ENCODE measurements around the gene PNMA6A.
"Not testable (repeated sequence)": the region's sequence is repeated elsewhere in the genome, so short reads cannot be mapped to it uniquely, and the experiment has no call there.

Gene PNMA6A

GRCh38 chrX:153075366-153075765 lies 3.1 kb downstream of the PNMA6A start:
- no peak for DNase-seq (ENCODE audit: low spot score)

GRCh38 chrX:153077437-153078135 lies 5.3 kb downstream of the PNMA6A start:
- not testable (repeated sequence) for DNase-seq (ENCODE audit: low spot score)

- not testable (repeated sequence) for DNase-seq (ENCODE audit: low spot score)
Measured at GRCh38 chrX:153083238-153083923, 11.1 kb downstream of the PNMA6A start.

- no peak for DNase-seq (ENCODE audit: low spot score)
Measured at GRCh38 chrX:153102418-153102817, 30.2 kb downstream of the PNMA6A start.

- DNase-seq (ENCODE audit: low spot score), result not testable (repeated sequence)
Measured at GRCh38 chrX:153104959-153105358, 32.7 kb downstream of the PNMA6A start.

- DNase-seq (ENCODE audit: low spot score), result not testable (repeated sequence)
Measured at GRCh38 chrX:153106092-153106801, 34.0 kb downstream of the PNMA6A start.

- DNase-seq (ENCODE audit: low spot score), result not testable (repeated sequence)
Measured at GRCh38 chrX:153110735-153111134, 38.5 kb downstream of the PNMA6A start.

GRCh38 chrX:153113851-153114250 lies 41.6 kb downstream of the PNMA6A start:
- not testable (repeated sequence) for DNase-seq (ENCODE audit: low spot score)

GRCh38 chrX:153117754-153118153 lies 45.5 kb downstream of the PNMA6A start:
- DNase-seq (ENCODE audit: low spot score), result not testable (repeated sequence)

- not testable (repeated sequence) for DNase-seq (ENCODE audit: low spot score)
Measured at GRCh38 chrX:153120230-153120629, 48.0 kb downstream of the PNMA6A start.

- not testable (repeated sequence) for DNase-seq (ENCODE audit: low spot score)
Measured at GRCh38 chrX:153123468-153123867, 51.2 kb downstream of the PNMA6A start.
